Calu3 (cell line): ENCODE data around the gene KLC3. TPM values are rescaled to one million over a fixed set of nuclear protein-coding genes. Genes with fewer than 3 reads are reported as not detected.
A peak's percentile ranks its signal among the peaks of the same experiment; 100 is the strongest.
"Not testable (repeated sequence)": the region's sequence is repeated elsewhere in the genome, so short reads cannot be mapped to it uniquely, and the experiment has no call there.

ENCODE experiments used
- BruUV-seq: library from RNA; stranded (reverse); fragments of 400-500 nt; replicated peaks from 2 replicates; lab custom pipeline; 2021; lab: Mats Ljungman, UMichigan
- CTCF ChIA-PET: fragments of 300-600 bp; sonication (Branson Sonifier 250); formaldehyde crosslinking; loops from one replicate; lab custom pipeline; 2022; ENCODE audit warnings: antibody characterized with exemption; lab: Charles Lee
- DNase-seq: peaks from one replicate; pipeline ENCODE4 v3.0.0; 2022
- H3K27ac Mint-ChIP-seq: one replicate; pipeline ENCODE4 v1.8.0; 2022; ENCODE audit warnings: mixed read lengths; ENCODE audit not compliant: unreplicated experiment
- H3K27me3 Mint-ChIP-seq: one replicate; pipeline ENCODE4 v1.8.0; 2022; ENCODE audit warnings: mixed read lengths; ENCODE audit not compliant: unreplicated experiment
- H3K36me3 Mint-ChIP-seq: one replicate; pipeline ENCODE4 v1.8.0; 2022; ENCODE audit warnings: mild to moderate bottlenecking, moderate library complexity, mixed read lengths; ENCODE audit not compliant: insufficient read depth, unreplicated experiment
- H3K4me1 Mint-ChIP-seq: one replicate; pipeline ENCODE4 v1.8.0; 2022; ENCODE audit warnings: mild to moderate bottlenecking, low read depth, mixed read lengths; ENCODE audit not compliant: unreplicated experiment
- H3K4me3 Mint-ChIP-seq: one replicate; pipeline ENCODE4 v1.8.0; 2022; ENCODE audit warnings: mild to moderate bottlenecking, low read depth, moderate library complexity, mixed read lengths; ENCODE audit not compliant: unreplicated experiment
- H3K9me3 Mint-ChIP-seq: one replicate; pipeline ENCODE4 v1.8.0; 2022; ENCODE audit warnings: low read depth, mixed read lengths; ENCODE audit not compliant: unreplicated experiment
- intact Hi-C: fragments of 100-400 bp; cut with micrococcal nuclease; formaldehyde crosslinking; loops from one replicate; pipeline ENCODE4 v1.10.0; 2022; ENCODE audit not compliant: unreplicated experiment
- total RNA-seq: library from RNA; stranded (reverse); gene quantifications from 2 replicates; pipeline ENCODE4 v1.2.3, GENCODE V29; 2022
- TF ChIP-seq, protein P1 (sequence below): fragments of 200-600 bp; IDR thresholded peaks from one replicate; pipeline ENCODE4 v1.8.0; 2022; ENCODE audit warnings: antibody characterized with exemption; ENCODE audit not compliant: unreplicated experiment

Gene KLC3
- total RNA-seq, 1 experiment from 2014 or later: 3.3 TPM

DNA sequence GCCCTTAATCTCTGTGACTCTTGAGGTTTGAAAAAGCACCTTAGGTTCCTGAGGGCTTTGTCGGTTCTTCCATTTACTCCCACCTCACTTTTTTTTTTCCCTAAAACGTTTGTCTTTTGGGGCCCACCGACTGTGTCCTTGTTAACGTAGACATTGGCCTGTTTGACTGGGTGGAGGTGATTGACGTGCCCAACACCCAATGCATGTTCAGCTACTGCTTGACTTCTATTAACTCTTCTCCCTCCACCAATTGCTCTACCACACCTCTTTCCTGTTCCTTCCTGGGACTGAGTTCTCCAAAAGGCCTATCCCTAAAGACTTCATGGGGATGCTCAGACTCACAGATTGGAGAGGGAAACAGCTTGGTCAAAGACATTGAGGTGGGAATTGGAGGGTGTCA, 35.1 kb upstream of the KLC3 start:
- TF ChIP-seq, protein P1, sequence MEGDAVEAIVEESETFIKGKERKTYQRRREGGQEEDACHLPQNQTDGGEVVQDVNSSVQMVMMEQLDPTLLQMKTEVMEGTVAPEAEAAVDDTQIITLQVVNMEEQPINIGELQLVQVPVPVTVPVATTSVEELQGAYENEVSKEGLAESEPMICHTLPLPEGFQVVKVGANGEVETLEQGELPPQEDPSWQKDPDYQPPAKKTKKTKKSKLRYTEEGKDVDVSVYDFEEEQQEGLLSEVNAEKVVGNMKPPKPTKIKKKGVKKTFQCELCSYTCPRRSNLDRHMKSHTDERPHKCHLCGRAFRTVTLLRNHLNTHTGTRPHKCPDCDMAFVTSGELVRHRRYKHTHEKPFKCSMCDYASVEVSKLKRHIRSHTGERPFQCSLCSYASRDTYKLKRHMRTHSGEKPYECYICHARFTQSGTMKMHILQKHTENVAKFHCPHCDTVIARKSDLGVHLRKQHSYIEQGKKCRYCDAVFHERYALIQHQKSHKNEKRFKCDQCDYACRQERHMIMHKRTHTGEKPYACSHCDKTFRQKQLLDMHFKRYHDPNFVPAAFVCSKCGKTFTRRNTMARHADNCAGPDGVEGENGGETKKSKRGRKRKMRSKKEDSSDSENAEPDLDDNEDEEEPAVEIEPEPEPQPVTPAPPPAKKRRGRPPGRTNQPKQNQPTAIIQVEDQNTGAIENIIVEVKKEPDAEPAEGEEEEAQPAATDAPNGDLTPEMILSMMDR: no peak
- CTCF ChIA-PET: interaction anchor here (0.5 kb wide), 1 partner anchor 180 kb away, joined by 5 read pairs; no protein-coding TSS in a partner anchor
- Mint-ChIP-seq H3K27me3 (peaks cover 40% of the 10 kb centered on the region), H3K9me3 (no peaks in the 10 kb centered on the region), H3K4me1 (no peaks in the 10 kb centered on the region), H3K4me3 (no peak overlapping the region), H3K27ac (peak overlapping the region; percentile 0), H3K36me3 (peaks cover 17% of the 10 kb centered on the region)
- DNase-seq: no peak
- intact Hi-C loops: no loop called here
- no TSS peak for BruUV-seq

DNA sequence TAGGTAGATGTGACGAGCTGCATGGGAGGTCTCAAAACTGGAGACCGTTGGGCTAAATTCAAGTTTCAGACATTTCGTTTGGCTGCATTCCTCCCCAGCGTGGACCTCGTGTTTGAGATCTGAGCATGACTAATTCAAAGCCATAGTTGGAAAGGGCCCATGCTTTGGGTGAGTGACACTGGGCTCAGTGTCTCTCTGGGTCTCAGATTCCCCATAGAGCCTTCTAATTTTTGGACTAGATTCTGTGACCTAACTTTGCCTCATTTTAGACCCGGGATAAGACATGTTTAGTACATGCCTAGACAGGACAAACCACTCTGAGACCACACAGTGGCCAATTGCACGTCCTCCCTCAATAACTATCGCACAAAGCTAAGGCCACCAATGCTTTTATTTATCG, 34.5 kb upstream of the KLC3 start:
- no TSS peak for BruUV-seq
- no peak overlapping the region for H3K4me3 Mint-ChIP-seq
- intact Hi-C loops: no loop called here
- DNase-seq: no peak
- CTCF ChIA-PET: no interaction called here
- peak overlapping the region; percentile 0 for H3K27ac Mint-ChIP-seq
- H3K9me3 Mint-ChIP-seq: no peaks in the 10 kb centered on the region
- H3K36me3 Mint-ChIP-seq: peaks cover 16% of the 10 kb centered on the region
- H3K27me3 Mint-ChIP-seq: peaks cover 40% of the 10 kb centered on the region
- TF ChIP-seq, protein P1: no peak
- no peaks in the 10 kb centered on the region for H3K4me1 Mint-ChIP-seq

DNA sequence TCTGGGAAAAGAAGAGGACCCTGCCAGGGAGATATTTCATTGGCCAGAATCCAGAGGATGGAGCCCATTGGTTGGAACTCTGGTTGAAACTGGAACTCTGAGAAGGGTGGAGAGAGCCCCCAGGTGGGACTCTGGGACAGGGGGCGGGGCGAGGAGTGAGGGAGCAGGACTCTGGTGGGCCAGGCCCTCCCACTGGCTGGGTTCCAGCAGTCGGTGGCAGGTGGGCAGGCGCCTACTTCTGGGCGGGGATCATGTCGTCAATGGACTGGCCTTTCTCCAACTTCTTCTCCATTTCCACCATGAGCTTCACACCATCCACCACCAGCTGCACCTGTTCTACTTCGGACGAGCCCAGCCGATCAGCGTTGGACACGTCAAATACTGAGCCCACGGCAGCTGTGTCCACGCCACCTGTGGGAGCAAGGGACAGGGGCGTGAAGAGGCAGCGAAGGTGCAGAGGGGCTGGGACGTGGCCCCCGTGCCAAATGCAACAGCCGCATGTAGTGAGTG, 34.0 kb upstream of the KLC3 start:
- intact Hi-C loops: no loop called here
- H3K27me3 Mint-ChIP-seq: peaks cover 40% of the 10 kb centered on the region
- DNase-seq: no peak
- BruUV-seq: no TSS peak
- no peak overlapping the region for H3K27ac Mint-ChIP-seq
- no peaks in the 10 kb centered on the region for H3K9me3 Mint-ChIP-seq
- peaks cover 13% of the 10 kb centered on the region for H3K36me3 Mint-ChIP-seq
- TF ChIP-seq, protein P1: no peak
- H3K4me3 Mint-ChIP-seq: no peak overlapping the region
- CTCF ChIA-PET: no interaction called here
- H3K4me1 Mint-ChIP-seq: no peaks in the 10 kb centered on the region

DNA sequence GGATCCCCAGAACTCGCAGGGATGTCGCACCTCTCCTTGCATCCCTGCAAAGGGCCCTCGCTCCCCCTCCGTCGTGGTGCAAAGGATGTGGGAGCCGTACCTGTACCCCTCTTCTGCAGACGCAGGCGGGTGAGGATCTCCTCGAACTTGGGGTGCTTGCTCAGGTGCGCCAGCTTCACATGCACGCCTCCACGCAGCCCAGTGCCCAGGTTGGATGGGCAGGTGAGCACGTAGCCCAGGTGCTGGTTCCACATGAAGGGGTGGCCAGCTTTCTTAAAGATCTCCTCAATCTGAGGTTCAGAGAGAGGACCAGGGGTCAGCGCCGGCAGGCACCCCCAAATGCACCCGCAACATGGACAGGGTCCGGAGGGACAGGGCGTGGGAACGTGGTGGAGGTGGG, 33.2 kb upstream of the KLC3 start:
- DNase-seq: no peak
- TF ChIP-seq, protein P1: no peak
- CTCF ChIA-PET: interaction anchor here (0.8 kb wide), 1 partner anchor 209 kb away, joined by 5 read pairs; no protein-coding TSS in a partner anchor
- Mint-ChIP-seq H3K27ac (no peak overlapping the region), H3K4me3 (no peak overlapping the region), H3K4me1 (no peaks in the 10 kb centered on the region), H3K27me3 (peaks cover 40% of the 10 kb centered on the region), H3K36me3 (peaks cover 8% of the 10 kb centered on the region), H3K9me3 (no peaks in the 10 kb centered on the region)
- BruUV-seq: no TSS peak
- intact Hi-C loops: no loop called here

DNA sequence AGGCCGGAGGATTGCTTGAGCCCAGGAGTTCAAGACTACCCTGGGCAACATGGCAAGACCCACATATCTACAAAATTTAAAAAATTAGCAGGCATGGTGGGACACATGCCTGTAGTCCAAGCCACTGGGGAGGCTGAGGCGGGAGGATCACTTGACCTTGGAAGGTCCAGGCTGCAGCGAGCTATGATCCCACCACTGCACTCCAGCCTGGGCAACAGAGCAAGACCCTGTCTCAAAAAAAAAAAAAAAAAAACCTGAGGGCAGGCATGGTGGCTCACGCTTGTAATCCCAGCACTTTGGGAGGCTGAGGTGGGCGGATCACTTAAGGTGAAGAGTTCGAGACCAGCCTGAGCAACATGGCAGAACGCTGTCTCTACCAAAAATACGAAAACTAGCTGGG, 31.2 kb upstream of the KLC3 start:
- H3K9me3 Mint-ChIP-seq, BruUV-seq, H3K36me3 Mint-ChIP-seq: not testable (repeated sequence)

More for the DNA sequence above, 31.2 kb upstream of the KLC3 start:
- H3K4me3 Mint-ChIP-seq, intact Hi-C loops, DNase-seq, H3K4me1 Mint-ChIP-seq, CTCF ChIA-PET, H3K27ac Mint-ChIP-seq: not testable (repeated sequence)
- H3K27me3 Mint-ChIP-seq: peaks cover 45% of the 10 kb centered on the region
